GM23338 (cell line): ENCODE measurements around the gene SLX4IP. TPM values are rescaled to one million over a fixed set of nuclear protein-coding genes. Genes with fewer than 3 reads are reported as not detected.

ENCODE experiments used
- ATAC-seq: fragments of 200-7000 bp; cut with Tn5 transposase; 3 replicates; pipeline ENCODE4 v1.9.1; 2020
- DNase-seq: peaks from one replicate; pipeline ENCODE4 v3.0.0-alpha.2; 2015; ENCODE audit warnings: low spot score
- H2AFZ ChIP-seq: fragments of 200-600 bp; sonication (generic); 2 replicates; pipeline ENCODE4 v1.8.0; 2016; ENCODE audit warnings: antibody characterized with exemption, mild to moderate bottlenecking, moderate library complexity
- H3F3A ChIP-seq: fragments of 200-600 bp; sonication (generic); replicated peaks from 2 replicates; pipeline ENCODE4 v1.8.0; 2017; ENCODE audit warnings: antibody characterized with exemption, mixed run types, low read depth
- H3K27ac ChIP-seq: fragments of 200-600 bp; sonication (generic); 2 replicates; pipeline ENCODE4 v1.6.1; 2016; ENCODE audit warnings: low read depth
- H3K27me3 ChIP-seq: fragments of 200-600 bp; sonication (generic); 2 replicates; pipeline ENCODE4 v1.8.0; 2016; ENCODE audit warnings: mild to moderate bottlenecking, mixed run types, moderate library complexity; ENCODE audit not compliant: insufficient read depth
- H3K36me3 ChIP-seq: fragments of 200-600 bp; sonication (generic); 2 replicates; pipeline ENCODE4 v1.8.0; 2016; ENCODE audit warnings: mild to moderate bottlenecking; ENCODE audit not compliant: insufficient read depth
- H3K4me1 ChIP-seq: fragments of 200-600 bp; sonication (generic); 2 replicates; pipeline ENCODE4 v1.8.0; 2016; ENCODE audit warnings: mild to moderate bottlenecking, moderate library complexity; ENCODE audit not compliant: insufficient read depth
- H3K4me2 ChIP-seq: fragments of 200-600 bp; sonication (generic); 2 replicates; pipeline ENCODE4 v1.7.1; 2017; ENCODE audit warnings: mixed run types
- H3K4me3 ChIP-seq: fragments of 200-600 bp; sonication (generic); 2 replicates; pipeline ENCODE4 v1.6.1; 2016; ENCODE audit warnings: mixed run types
- H3K79me2 ChIP-seq: fragments of 200-600 bp; sonication (generic); replicated peaks from 2 replicates; pipeline ENCODE4 v1.8.0; 2017; ENCODE audit warnings: mild to moderate bottlenecking; ENCODE audit not compliant: insufficient read depth
- H3K9me2 ChIP-seq: fragments of 200-600 bp; sonication (generic); 2 replicates; pipeline ENCODE4 v1.8.0; 2017; ENCODE audit not compliant: insufficient read depth
- H4K20me1 ChIP-seq: fragments of 200-600 bp; sonication (generic); replicated peaks from 2 replicates; pipeline ENCODE4 v1.8.0; 2017; ENCODE audit warnings: mild to moderate bottlenecking; ENCODE audit not compliant: insufficient read depth
- H3K27ac Mint-ChIP-seq: 2 replicates; pipeline ENCODE4 v1.8.0; 2020; ENCODE audit warnings: inconsistent platforms, mild to moderate bottlenecking, moderate library complexity, mixed read lengths
- H3K27me3 Mint-ChIP-seq: 3 replicates; pipeline ENCODE4 v1.8.0; 2022; ENCODE audit warnings: low read depth, mild to moderate bottlenecking, moderate library complexity, mixed read lengths, inconsistent platforms; ENCODE audit not compliant: insufficient read depth, poor library complexity
- H3K36me3 Mint-ChIP-seq: 3 replicates; pipeline ENCODE4 v1.8.0; 2021; ENCODE audit warnings: low read depth, mild to moderate bottlenecking, inconsistent platforms, moderate library complexity, mixed read lengths
- H3K4me1 Mint-ChIP-seq: 3 replicates; pipeline ENCODE4 v1.8.0; 2020; ENCODE audit warnings: mild to moderate bottlenecking, inconsistent platforms, mixed read lengths
- H3K4me3 Mint-ChIP-seq: 3 replicates; pipeline ENCODE4 v1.8.0; 2021; ENCODE audit warnings: moderate library complexity, mild to moderate bottlenecking, inconsistent platforms, mixed read lengths
- H3K9me3 Mint-ChIP-seq: 3 replicates; pipeline ENCODE4 v1.8.0; 2020; ENCODE audit warnings: moderate library complexity, mild to moderate bottlenecking, inconsistent platforms, mixed read lengths
- CTCF ChIP-seq, 2 experiments: fragments of 200-600 bp in 1 of 2; sonication (generic) in 1 of 2; conservative IDR thresholded peaks; 2 replicates each; pipeline versions ENCODE4 v1.5.1 to v1.6.1; 2016 to 2017; ENCODE audit warnings: antibody characterized with exemption in 2 of 2, low read depth in 2 of 2, mild to moderate bottlenecking in 2 of 2, moderate library complexity in 1 of 2
- ETS1 ChIP-seq: IDR thresholded peaks from 2 replicates; pipeline ENCODE4 v1.6.1; 2016; ENCODE audit warnings: antibody characterized with exemption
- EZH2 ChIP-seq: fragments of 200-600 bp; sonication (generic); IDR thresholded peaks from one replicate; pipeline ENCODE4 v1.8.0; 2017; ENCODE audit warnings: antibody characterized with exemption, mild to moderate bottlenecking, low read depth; ENCODE audit not compliant: unreplicated experiment
- JUNB ChIP-seq: IDR thresholded peaks from one replicate; pipeline ENCODE4 v1.6.1; 2016; ENCODE audit warnings: antibody characterized with exemption; ENCODE audit not compliant: unreplicated experiment
- NANOG ChIP-seq: IDR thresholded peaks from 2 replicates; pipeline ENCODE4 v1.6.1; 2016; ENCODE audit warnings: antibody characterized with exemption, borderline replicate concordance
- REST ChIP-seq: IDR thresholded peaks from one replicate; pipeline ENCODE4 v1.6.1; 2018; ENCODE audit warnings: antibody characterized with exemption; ENCODE audit not compliant: unreplicated experiment
- STAT1 ChIP-seq: IDR thresholded peaks from one replicate; pipeline ENCODE4 v1.6.1; 2016; ENCODE audit warnings: antibody characterized with exemption; ENCODE audit not compliant: unreplicated experiment
- ZNF331 ChIP-seq: fragments of 250-450 bp; sonication (Bioruptor Pico); IDR thresholded peaks from 2 replicates; pipeline ENCODE4 v1.5.0; 2020; ENCODE audit warnings: low read depth, mild to moderate bottlenecking, moderate library complexity
- ZNF462 ChIP-seq: fragments of 250-450 bp; sonication (Bioruptor Pico); IDR thresholded peaks from 2 replicates; pipeline ENCODE4 v1.5.0; 2020; ENCODE audit warnings: mild to moderate bottlenecking, moderate library complexity
- polyA plus RNA-seq: library from polyadenylated mRNA; unstranded; fragments of >200 nt; fragmentation: Nextera tagmentation; extraction: Ambion mirVana; gene quantifications from 2 replicates; pipeline ENCODE4 v1.2.1, GENCODE V29; 2016
- total RNA-seq: library from RNA; depleted of rRNA; stranded (reverse); fragments of >200 nt; shearing (Covaris generic); gene quantifications from 2 replicates; pipeline ENCODE4 v1.2.3, GENCODE V29; 2014

SLX4IP gene
- total and polyA plus RNA-seq, 2 experiments from 2014 or later: 9.1 to 9.8 TPM

GRCh38 chr20:10556519-10557083, 121.5 kb downstream of the SLX4IP start (continued):
- TF ChIP-seq ZNF462 (CRISPR knock-in tag) (no peak), ZNF331 (CRISPR knock-in tag) (no peak)

- H3K4me2 ChIP-seq: no peak overlapping the region
- ATAC-seq (peak; percentile 71), DNase-seq (peak; percentile 31)
- Mint-ChIP-seq H3K9me3 (no peaks in the 10 kb centered on the region), H3K4me1 (peaks cover 50% of the 10 kb centered on the region), H3K27me3 (no peaks in the 10 kb centered on the region), H3K36me3 (peaks cover 12% of the 10 kb centered on the region), H3K4me3 (no peak overlapping the region), H3K27ac (peak overlapping the region; percentile 85)
- no peaks in the 10 kb centered on the region; the same call in 1 of the 2 replicates for H3K9me2 ChIP-seq
- H3K4me1 ChIP-seq: peaks cover 35% of the 10 kb centered on the region
- H3F3A ChIP-seq: no peaks in the 10 kb centered on the region
- peak overlapping the region; percentile 15; the same call in 1 of the 2 replicates for H3K27ac ChIP-seq
- no peak overlapping the region for H3K4me3 ChIP-seq
- no peaks in the 10 kb centered on the region for H3K36me3 ChIP-seq
- H4K20me1 ChIP-seq: no peaks in the 10 kb centered on the region
- no peaks in the 10 kb centered on the region for H3K27me3 ChIP-seq
- no peak overlapping the region for H2AFZ ChIP-seq
- H3K79me2 ChIP-seq: no peaks in the 10 kb centered on the region; the same call in 1 of the 2 replicates
- TF ChIP-seq STAT1: no peak
- no peak for TF ChIP-seq CTCF (conservative IDR thresholded peaks at IDR 0.05; ENCODE audit: low read depth in 2 of 2)
- no peak for TF ChIP-seq JUNB
- TF ChIP-seq REST: no peak
- no peak for TF ChIP-seq ETS1
- no peak for TF ChIP-seq EZH2
- TF ChIP-seq NANOG: no peak
- no peak for TF ChIP-seq ZNF331 (CRISPR knock-in tag)
These were observed 122.6 kb downstream of the SLX4IP start for GRCh38 chr20:10557685-10558084.
